Measurements from ENCODE around the gene OTOP3.
A peak's percentile ranks its signal among the peaks of the same experiment; 100 is the strongest.

OTOP3 gene

GRCh38 chr17:74986206-74986576, 50.5 kb downstream of the OTOP3 start:
- no peak for DNase-seq (ENCODE audit: low read depth)

DNA sequence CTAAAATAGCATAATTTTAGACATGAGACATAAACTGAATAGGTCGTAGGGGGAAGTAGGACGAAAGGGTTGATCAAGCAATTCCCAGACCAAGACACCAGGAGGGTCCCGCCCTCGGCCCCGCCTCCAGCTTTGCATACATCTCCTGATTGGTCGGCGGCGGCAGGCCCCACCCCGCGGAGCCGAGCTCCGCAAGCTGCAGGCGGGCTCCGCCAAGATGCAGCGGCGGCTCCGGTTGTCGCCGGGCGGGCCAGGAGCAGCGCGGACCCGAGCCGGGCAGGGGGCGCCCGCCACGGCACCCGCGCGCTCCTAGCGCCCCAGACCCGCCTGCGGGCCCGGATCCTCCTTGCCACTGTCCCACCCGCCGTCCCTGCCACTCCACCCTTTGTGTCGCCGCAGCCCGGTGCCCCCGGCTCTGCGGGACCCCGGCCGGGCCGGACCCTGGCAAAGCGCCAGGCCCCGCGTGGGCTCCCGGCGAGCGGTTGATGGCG, 51.8 kb downstream of the OTOP3 start, which contains the start of gene CDR2L:
Gene CDR2L (plus strand): TSS at position 215 of the 491 bp plus-strand sequence. CDS start 412 bp downstream, outside the sequence.
- DNase-seq (ENCODE audit: low read depth): peak; percentile 88

GRCh38 chr17:74987909-74988711, 52.4 kb downstream of the OTOP3 start:
- DNase-seq (ENCODE audit: low read depth): no peak

DNA sequence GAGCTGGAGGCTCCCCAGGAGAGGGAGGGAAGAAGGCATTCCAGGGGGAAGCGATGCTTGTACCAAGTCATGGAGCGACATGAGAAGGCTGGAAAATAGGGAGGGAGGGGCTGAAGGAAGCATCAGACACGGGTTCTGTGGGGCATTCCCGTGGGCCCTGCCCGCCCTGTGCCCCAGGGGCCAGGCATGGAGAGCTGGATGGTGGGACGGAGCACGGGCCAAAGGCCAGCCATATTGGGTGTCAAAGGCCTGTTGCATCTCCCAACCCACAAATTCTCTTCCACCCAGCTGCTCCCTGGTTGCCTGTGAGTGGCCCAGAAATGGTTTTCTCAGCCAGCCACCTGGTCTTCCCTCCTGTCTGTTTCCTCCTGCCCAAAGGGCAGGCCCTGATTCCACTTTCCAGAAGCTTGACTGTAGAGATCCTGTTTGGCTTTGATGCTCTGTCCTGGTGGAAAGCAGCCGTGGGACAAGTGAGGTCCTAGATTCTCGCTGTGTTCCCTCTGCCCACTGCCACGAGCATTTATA, 54.9 kb downstream of the OTOP3 start:
- no peak for DNase-seq (ENCODE audit: low read depth)

DNA sequence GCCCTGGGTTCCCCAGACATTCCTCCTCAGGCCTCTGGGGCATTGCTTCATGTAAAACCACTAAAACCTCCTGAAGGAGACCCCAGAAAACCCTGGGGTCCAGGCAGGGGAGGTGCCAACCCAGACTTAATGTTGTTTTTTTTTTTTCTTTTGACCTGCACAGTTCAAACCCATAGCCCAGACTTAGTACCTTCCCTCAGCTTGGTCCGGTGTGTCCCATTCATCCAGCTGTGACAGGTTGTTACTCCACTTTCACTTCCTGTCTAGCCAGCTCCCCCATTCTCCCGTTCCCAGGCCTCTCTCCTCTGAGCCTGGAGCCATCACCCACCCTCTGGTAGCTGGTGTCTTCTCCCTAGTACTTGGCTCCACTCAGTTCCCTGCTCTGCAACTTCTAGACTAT, 56.5 kb downstream of the OTOP3 start:
- DNase-seq (ENCODE audit: low read depth): no peak

GRCh38 chr17:74994440-74994839, 58.7 kb downstream of the OTOP3 start:
- no peak for DNase-seq (ENCODE audit: low read depth)

- DNase-seq (ENCODE audit: low read depth): no peak
These were observed 60.1 kb downstream of the OTOP3 start for GRCh38 chr17:74995847-74996246.

- no peak for DNase-seq (ENCODE audit: low read depth)
These were observed 63.1 kb downstream of the OTOP3 start for GRCh38 chr17:74998783-74999182.

DNA sequence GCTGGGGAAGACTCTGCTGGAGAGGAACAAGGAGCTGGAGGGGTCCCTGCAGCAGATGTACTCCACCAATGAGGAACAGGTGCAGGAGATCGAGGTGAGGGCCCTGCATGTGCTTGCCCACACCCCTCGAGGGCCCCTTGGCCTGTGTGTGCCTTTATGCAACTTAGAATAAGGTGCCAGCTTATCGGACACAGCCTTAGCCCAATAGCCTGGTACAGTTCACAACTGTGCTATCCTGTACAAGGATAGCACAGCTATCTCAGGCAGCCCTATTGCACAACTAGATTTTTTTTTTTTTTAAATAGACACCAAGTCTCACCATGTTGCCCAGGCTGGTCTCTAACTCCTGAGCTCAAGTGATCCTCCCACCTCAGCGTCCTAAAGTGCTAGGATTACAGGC, 63.8 kb downstream of the OTOP3 start:
- DNase-seq (ENCODE audit: low read depth): no peak
